Thoracic aorta (tissue), 2 donors: ENCODE data around the gene FBXO3. TPM values are rescaled to one million over a fixed set of nuclear protein-coding genes. Genes with fewer than 3 reads are reported as not detected.

ENCODE experiments used
- ATAC-seq: fragments of 150-250 bp; one replicate; pipeline ENCODE4 v1.8.0; 2017; ENCODE audit warnings: low read depth; ENCODE audit not compliant: insufficient number of reproducible peaks, low FRiP score
- DNase-seq: peaks from one replicate; pipeline ENCODE4 v3.0.0-alpha.2; 2020; ENCODE audit warnings: low spot score
- H3K27ac ChIP-seq, 2 donors: fragments of 200-600 bp; sonication (generic); 1 replicate in 1 of 2; 2 replicates in 1 of 2; pipeline ENCODE4 v1.5.1; 2016; ENCODE audit warnings: mild to moderate bottlenecking in 2 of 2, moderate library complexity in 2 of 2
- H3K27me3 ChIP-seq: fragments of 200-600 bp; sonication (generic); replicated peaks from 2 replicates; pipeline ENCODE4 v1.6.0; 2016; ENCODE audit warnings: mild to moderate bottlenecking; ENCODE audit not compliant: insufficient read depth
- H3K36me3 ChIP-seq: fragments of 200-600 bp; sonication (generic); one replicate; pipeline ENCODE4 v1.5.1; 2016
- H3K4me1 ChIP-seq, 2 donors: fragments of 200-600 bp; sonication (generic); 1 replicate in 1 of 2; 2 replicates in 1 of 2; pipeline versions ENCODE4 v1.5.1 to v1.6.0; 2016; ENCODE audit warnings: low read depth in 2 of 2, mild to moderate bottlenecking in 1 of 2; ENCODE audit not compliant: control insufficient read depth in 1 of 2
- H3K4me3 ChIP-seq: fragments of 200-600 bp; sonication (generic); 2 replicates; pipeline ENCODE4 v1.5.1; 2016; ENCODE audit warnings: mild to moderate bottlenecking
- H3K9me3 ChIP-seq: fragments of 200-600 bp; sonication (generic); 2 replicates; pipeline ENCODE4 v1.5.1; 2016
- total RNA-seq, 2 donors: library from RNA; depleted of rRNA; stranded (reverse); fragments of >200 nt; gene quantifications; one replicate each; pipeline versions ENCODE4 v1.1.0 to v1.2.3, GENCODE V29; 2016
- TF ChIP-seq, protein P1 (sequence below): fragments of 200-600 bp; sonication (generic); IDR thresholded peaks from one replicate; pipeline ENCODE4 v1.5.1; 2019; ENCODE audit warnings: antibody characterized with exemption

The FBXO3 gene
- total RNA-seq, 2 donors from 2014 or later, result 35.1 to 73.8 TPM

DNA sequence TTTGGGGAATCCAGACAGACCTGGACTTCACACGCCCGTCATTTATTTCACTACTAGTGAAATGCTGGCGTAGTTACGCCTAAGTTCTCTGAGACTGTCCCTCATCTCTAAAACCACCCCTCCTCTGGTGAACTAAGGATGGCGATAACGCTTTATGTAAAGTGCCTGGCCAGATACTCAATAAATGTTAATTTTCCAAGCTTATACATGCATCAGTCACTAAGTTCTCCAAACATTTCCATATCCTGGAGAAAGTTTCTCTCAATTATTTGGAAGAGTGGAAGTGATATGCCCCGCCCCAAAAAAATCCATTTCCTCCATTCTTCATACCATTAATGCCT lies 1.1 kb upstream of the FBXO3 start:
- H3K4me3 ChIP-seq, result peak overlapping the region; percentile 92
- H3K4me1 ChIP-seq, result peaks cover 13 to 50% of the 10 kb centered on the region in 2 donors
- H3K27me3 ChIP-seq, result no peaks in the 10 kb centered on the region
- DNase-seq (no peak), ATAC-seq (no peak)
- no peak overlapping the region for H3K27ac ChIP-seq
- H3K9me3 ChIP-seq, result no peaks in the 10 kb centered on the region
- no peaks in the 10 kb centered on the region for H3K36me3 ChIP-seq
- TF ChIP-seq, protein P1, sequence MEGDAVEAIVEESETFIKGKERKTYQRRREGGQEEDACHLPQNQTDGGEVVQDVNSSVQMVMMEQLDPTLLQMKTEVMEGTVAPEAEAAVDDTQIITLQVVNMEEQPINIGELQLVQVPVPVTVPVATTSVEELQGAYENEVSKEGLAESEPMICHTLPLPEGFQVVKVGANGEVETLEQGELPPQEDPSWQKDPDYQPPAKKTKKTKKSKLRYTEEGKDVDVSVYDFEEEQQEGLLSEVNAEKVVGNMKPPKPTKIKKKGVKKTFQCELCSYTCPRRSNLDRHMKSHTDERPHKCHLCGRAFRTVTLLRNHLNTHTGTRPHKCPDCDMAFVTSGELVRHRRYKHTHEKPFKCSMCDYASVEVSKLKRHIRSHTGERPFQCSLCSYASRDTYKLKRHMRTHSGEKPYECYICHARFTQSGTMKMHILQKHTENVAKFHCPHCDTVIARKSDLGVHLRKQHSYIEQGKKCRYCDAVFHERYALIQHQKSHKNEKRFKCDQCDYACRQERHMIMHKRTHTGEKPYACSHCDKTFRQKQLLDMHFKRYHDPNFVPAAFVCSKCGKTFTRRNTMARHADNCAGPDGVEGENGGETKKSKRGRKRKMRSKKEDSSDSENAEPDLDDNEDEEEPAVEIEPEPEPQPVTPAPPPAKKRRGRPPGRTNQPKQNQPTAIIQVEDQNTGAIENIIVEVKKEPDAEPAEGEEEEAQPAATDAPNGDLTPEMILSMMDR, result no peak

DNA sequence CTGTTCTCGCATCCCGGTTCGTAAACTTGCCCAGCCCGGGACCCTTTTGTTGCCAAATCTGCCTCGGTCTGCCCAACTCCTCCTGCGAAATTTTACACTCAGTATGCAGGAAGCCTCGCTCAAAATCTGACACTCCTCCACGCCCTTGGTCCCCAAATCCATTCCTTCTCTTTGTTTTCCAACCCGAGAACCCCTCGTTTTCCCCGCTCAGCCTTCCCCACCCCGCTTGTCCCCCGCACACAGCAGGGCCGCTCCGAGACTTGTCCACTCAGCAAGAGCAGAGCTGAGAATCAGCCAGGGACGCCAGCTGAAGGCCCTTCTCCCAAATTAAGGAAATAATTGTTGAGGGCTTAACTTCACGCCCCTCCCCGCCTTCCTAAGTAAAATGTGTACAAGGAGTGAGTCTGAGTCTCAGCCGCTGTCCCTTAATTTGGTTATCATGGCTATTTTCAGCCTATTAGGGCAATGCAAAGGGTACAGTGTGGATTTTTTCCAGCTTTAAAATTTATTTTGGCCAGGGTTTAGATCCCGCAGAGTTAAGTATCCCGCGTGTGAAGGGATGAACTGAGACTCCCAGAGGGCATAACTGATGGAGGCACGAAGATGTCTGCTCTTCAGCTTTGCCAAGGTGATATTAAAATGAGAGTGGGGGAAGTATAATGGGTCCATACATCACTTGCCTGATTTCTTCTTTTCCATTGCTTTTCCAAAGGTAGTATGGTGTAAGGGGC lies 581 bp upstream of the FBXO3 start:
- no peak for ATAC-seq
- DNase-seq, result no peak
- Histone ChIP-seq H3K4me3 (peak overlapping the region; percentile 92), H3K9me3 (no peaks in the 10 kb centered on the region), H3K27me3 (no peaks in the 10 kb centered on the region), H3K4me1 (peaks cover 13 to 44% of the 10 kb centered on the region in 2 donors), H3K36me3 (no peaks in the 10 kb centered on the region), H3K27ac (peak overlapping the region; percentile 64 to 70)
- TF ChIP-seq, protein P1, result no peak

DNA sequence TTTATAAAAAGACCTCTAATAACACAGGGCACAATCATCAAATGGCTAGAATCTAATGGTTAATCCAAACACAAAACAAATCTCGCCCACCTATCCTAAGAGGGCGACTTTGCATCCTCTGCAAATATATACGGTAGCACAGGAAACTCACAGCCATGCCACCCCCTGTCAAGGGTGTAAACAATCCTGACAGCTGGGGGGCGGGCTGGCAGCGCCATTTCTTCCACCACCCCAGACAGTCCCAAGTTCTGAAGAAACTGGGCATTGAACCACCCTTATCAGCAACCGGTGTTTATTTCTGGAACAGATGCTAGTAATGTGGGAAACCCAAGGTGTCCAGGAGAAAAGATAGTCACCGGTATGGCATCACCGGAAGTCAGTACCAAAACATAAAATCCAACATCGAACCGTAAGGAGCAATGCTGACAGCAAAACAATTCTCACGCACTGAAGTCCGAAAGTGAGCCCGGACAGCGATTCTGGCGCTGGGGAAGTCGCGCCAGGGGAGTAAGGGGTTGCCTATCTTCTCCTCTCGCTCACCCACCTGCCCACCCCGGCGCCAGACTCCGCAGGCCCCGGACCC lies 825 bp downstream of the FBXO3 start:
- Histone ChIP-seq H3K27ac (peak overlapping the region; percentile 71 to 76), H3K9me3 (no peaks in the 10 kb centered on the region), H3K27me3 (no peaks in the 10 kb centered on the region), H3K36me3 (no peaks in the 10 kb centered on the region), H3K4me3 (peak overlapping the region; percentile 92), H3K4me1 (peaks cover 13 to 40% of the 10 kb centered on the region in 2 donors)
- no peak for DNase-seq
- no peak for ATAC-seq
- TF ChIP-seq, protein P1, result no peak

DNA sequence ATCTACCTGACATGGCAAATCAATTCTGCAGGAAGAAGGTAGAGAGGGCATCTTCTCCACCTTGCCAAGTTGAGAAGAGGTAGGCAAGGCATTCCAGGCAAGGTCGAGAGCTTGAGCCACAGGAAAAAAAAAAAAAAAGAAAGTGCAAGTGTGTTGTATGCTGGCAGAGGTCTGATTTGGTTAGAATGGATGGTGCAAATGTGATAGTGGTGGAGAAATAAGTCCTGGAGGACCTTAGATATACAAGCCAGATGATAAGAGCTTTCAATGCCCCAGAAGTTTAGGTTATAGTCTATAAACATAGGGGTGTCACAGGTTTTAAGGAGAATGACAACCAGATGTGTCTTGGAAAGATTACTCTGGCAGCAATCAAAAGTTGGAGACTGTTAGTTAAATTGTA lies 1.4 kb downstream of the FBXO3 start:
- Histone ChIP-seq H3K4me3 (peak overlapping the region; percentile 92), H3K27ac (no peak overlapping the region), H3K4me1 (peaks cover 13 to 40% of the 10 kb centered on the region in 2 donors)

DNA sequence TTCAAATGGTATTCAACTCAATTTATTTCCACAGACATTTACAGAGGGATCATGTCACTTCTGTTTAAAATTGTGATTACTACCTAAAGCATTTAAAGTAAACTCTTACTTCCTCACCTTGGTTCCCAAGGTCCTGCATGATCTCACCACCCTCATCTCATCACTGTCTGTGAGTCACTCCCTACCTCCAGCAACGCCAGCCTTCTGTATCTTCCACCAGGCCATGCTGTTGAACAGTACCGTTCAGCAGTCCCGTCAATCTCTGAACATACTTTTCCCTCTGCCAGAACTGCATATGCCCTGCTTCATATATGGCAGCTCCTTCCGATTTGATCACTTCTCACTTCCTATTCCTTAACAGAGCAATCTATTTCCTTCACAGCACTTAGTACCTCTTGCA lies 2.0 kb downstream of the FBXO3 start:
- Histone ChIP-seq H3K36me3 (peaks cover 5% of the 10 kb centered on the region), H3K27ac (no peak overlapping the region), H3K27me3 (no peaks in the 10 kb centered on the region), H3K9me3 (no peaks in the 10 kb centered on the region), H3K4me1 (peaks cover 13 to 40% of the 10 kb centered on the region in 2 donors), H3K4me3 (no peak overlapping the region)
- TF ChIP-seq, protein P1, result no peak
- DNase-seq (no peak), ATAC-seq (no peak)

More for the DNA sequence above, 1.4 kb downstream of the FBXO3 start:
- ATAC-seq, result no peak
- DNase-seq, result no peak
- Histone ChIP-seq H3K36me3 (peaks cover under 1% of the 10 kb centered on the region), H3K27me3 (no peaks in the 10 kb centered on the region), H3K9me3 (no peaks in the 10 kb centered on the region)
- TF ChIP-seq, protein P1, result no peak
